ENCODE measurements around the gene CDK5RAP1. TPM values are rescaled to one million over a fixed set of nuclear protein-coding genes. Genes with fewer than 3 reads are reported as not detected.

The CDK5RAP1 gene
- total RNA-seq, 4 donors from 2014 or later, result 22.3 to 33.3 (median 25.4) TPM

DNA sequence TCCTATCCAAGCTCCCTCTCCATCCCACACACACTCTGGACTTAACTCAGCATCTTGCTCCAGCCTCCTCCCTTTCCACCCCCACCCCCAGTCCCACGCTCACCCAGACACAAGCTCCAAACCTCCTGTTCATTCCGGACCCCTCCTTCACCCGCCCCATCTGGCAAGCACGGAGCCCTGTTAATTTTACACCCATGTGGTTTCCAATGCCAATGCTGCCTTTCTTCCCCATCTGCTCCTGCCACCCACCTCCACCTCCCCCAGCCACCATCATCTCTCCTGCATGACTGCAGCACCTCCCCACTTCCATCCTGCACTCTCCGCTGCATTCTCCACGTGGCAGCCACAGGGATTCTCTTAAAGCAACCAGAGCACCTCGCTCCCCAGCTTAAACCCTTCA lies 9.9 kb upstream of the CDK5RAP1 start:
- no peak for DNase-seq (ENCODE audit: low spot score in 2 of 2)
- intact Hi-C loops (cut with DNase I; ENCODE audit: low total_unique reads), result no loop called here
- 79 to 87% methylated on average over 7 of the region's 7 CpGs for WGBS, 2 donors
- no peak overlapping the region for H3K4me3 ChIP-seq (ENCODE audit: low read depth, poor library complexity, severe bottlenecking)
- TF ChIP-seq, protein P1, sequence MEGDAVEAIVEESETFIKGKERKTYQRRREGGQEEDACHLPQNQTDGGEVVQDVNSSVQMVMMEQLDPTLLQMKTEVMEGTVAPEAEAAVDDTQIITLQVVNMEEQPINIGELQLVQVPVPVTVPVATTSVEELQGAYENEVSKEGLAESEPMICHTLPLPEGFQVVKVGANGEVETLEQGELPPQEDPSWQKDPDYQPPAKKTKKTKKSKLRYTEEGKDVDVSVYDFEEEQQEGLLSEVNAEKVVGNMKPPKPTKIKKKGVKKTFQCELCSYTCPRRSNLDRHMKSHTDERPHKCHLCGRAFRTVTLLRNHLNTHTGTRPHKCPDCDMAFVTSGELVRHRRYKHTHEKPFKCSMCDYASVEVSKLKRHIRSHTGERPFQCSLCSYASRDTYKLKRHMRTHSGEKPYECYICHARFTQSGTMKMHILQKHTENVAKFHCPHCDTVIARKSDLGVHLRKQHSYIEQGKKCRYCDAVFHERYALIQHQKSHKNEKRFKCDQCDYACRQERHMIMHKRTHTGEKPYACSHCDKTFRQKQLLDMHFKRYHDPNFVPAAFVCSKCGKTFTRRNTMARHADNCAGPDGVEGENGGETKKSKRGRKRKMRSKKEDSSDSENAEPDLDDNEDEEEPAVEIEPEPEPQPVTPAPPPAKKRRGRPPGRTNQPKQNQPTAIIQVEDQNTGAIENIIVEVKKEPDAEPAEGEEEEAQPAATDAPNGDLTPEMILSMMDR (IDR thresholded peaks at IDR 0.05), result no peak
- TF ChIP-seq POLR2A (IDR thresholded peaks at IDR 0.05), result no peak

DNA sequence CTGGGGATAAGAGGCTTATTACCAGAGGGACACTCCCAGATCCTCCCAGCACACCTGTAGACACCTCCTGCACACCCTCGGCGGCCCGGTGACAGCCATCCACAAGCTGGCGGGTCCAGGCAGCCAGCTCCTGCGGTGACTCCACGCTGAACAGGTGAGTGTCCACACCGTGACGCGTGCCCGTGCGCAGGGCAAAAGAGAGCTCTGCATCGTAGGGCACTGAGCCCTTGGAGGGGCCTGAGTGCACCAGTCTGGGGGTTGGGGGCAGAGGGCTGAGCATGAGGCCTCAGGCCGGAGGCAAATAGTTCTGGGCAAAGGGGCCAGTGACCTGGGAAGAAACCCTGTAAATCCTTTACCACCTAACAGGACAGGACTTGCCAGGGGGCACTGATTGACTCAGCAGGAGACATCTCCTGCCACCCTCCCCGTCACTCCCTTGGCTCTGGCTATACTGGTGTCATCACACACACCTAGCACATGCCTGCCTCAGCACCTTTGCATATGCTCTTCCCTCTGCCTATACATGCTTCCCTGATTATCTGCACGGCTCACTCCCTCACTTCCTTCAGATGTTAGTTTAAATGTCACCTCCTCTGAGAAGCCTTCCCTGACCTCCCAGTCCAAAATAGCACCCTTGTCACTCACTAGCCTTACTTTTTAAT lies 8.9 kb upstream of the CDK5RAP1 start:
- TF ChIP-seq, protein P1 (IDR thresholded peaks at IDR 0.05), result no peak
- TF ChIP-seq POLR2A (IDR thresholded peaks at IDR 0.05), result no peak
- WGBS, 2 donors, result 89 to 92% methylated on average over 12 to 15 of the region's 15 CpGs
- no peak for DNase-seq (ENCODE audit: low spot score in 2 of 2)
- intact Hi-C loops (cut with DNase I; ENCODE audit: low total_unique reads), result no loop called here
- no peak overlapping the region for H3K4me3 ChIP-seq (ENCODE audit: low read depth, poor library complexity, severe bottlenecking)

DNA sequence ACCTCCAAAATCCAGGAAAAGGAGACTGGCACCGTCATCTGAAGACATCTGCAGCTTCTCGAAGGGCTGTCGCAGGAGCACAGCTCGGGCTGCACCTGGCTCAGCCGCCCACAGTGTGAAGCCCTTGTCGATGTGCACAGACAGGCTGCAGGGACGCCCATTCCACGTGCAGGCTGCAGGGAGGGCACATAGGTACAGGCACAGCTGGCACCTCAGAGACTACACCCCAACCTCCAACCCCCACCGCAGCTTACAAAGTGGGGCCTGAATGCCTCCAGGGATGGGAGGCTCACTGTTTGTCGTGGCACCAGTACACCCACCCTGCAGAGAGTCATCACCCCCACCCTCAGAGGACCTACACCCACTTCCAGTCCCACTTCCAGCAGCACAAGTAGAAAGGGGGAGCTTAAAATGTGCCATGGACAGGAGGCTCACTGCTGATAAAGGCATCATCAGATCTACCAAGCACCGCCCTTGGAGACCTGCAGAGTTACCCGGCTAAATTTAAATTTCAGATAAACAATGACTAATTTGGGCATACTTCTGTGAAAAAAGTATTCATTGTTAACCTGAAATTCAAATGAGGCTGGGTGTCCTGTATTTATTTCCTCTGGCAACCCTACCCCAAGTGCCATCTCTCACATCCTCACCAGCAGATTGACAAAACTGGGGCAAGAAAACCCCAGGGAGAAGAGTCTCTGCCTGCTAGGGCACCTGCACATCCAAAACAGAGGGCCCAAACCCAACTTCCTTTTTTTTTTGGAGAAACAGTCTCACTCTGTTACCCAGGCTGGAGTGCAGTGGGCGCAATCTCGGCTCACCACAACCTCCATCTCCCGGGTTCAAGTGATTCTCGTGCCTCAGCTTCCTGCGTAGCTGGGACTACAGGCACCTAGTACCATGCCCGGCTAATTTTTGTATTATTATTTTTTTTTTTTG lies 7.7 kb upstream of the CDK5RAP1 start:
- no peak for TF ChIP-seq POLR2A (IDR thresholded peaks at IDR 0.05)
- TF ChIP-seq, protein P1 (IDR thresholded peaks at IDR 0.05), result no peak
- no peak overlapping the region for H3K4me3 ChIP-seq (ENCODE audit: low read depth, poor library complexity, severe bottlenecking)
- WGBS, 2 donors, result 73 to 77% methylated on average over 12 to 18 of the region's 18 CpGs
- DNase-seq (ENCODE audit: low spot score in 2 of 2), result no peak
- intact Hi-C loops (cut with DNase I; ENCODE audit: low total_unique reads), result no loop called here

DNA sequence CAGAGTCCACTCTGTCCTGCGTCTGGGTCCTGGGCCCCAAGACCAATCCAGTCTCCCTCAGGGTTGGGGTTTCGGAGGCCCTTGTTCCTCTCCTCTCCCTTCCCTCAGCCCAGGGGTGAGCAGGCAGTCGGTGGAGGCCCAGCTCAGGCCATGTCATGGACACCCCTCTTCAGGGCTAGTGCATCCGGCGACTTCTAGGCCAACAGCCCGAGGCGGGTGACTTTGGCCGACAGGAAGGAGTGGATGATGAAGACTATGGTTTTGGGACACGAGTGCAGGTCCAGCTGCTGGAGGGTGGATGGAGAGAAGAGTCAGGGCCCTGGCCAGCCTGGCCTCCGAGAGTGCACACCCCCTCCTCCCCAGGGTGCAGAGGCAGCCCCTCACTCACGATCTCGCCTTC lies 7.0 kb upstream of the CDK5RAP1 start:
- no peak for DNase-seq (ENCODE audit: low spot score in 2 of 2)
- H3K4me3 ChIP-seq (ENCODE audit: low read depth, poor library complexity, severe bottlenecking), result no peak overlapping the region
- intact Hi-C loops (cut with DNase I; ENCODE audit: low total_unique reads), result no loop called here
- 93 to 96% methylated on average over 12 of the region's 12 CpGs for WGBS, 2 donors
- TF ChIP-seq, protein P1 (IDR thresholded peaks at IDR 0.05), result no peak
- no peak for TF ChIP-seq POLR2A (IDR thresholded peaks at IDR 0.05)

DNA sequence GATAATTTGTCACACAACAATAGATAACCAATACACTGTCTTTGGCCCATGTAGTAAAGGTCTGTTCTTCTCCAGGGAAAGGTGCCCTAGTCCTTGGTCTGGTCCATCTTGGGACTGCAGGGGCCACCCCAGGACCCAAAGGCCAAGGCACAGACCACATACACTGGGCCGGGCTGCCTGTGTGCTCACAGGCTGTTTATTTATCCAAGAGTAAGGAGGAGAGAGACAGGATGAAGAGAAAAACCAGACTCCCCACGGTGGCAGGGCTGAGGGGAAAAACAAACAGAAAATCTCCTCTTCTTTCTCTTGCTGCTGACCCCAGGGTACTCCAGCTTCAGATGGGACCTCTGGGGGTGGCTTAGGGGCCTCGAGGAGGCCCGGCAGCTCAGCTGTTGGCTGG lies 6.5 kb upstream of the CDK5RAP1 start:
- DNase-seq (ENCODE audit: low spot score in 2 of 2), result no peak
- 76 to 80% methylated on average over 4 of the region's 4 CpGs for WGBS, 2 donors
- TF ChIP-seq, protein P1 (IDR thresholded peaks at IDR 0.05), result no peak
- no peak for TF ChIP-seq POLR2A (IDR thresholded peaks at IDR 0.05)
- no peak overlapping the region for H3K4me3 ChIP-seq (ENCODE audit: low read depth, poor library complexity, severe bottlenecking)
- intact Hi-C loops (cut with DNase I; ENCODE audit: low total_unique reads), result no loop called here
